Retinal pigment epithelial cell (primary cell): ENCODE results near the gene PRKACG.
A peak's percentile ranks its signal among the peaks of the same experiment; 100 is the strongest.

Experiments
- DNase-seq: peaks from one replicate; pipeline ENCODE4 v3.0.0-alpha.2; 2010; ENCODE audit warnings: low read depth
- H3K4me3 ChIP-seq: 2 replicates; pipeline ENCODE4 v1.5.1; 2011; ENCODE audit warnings: mild to moderate bottlenecking, low read length, control low read depth, moderate library complexity
- TF ChIP-seq, protein P1 (sequence below): conservative IDR thresholded peaks from 2 replicates; pipeline ENCODE4 v1.5.1; 2011; ENCODE audit warnings: low read depth, low read length, control low read depth, inconsistent platforms

PRKACG gene

DNA sequence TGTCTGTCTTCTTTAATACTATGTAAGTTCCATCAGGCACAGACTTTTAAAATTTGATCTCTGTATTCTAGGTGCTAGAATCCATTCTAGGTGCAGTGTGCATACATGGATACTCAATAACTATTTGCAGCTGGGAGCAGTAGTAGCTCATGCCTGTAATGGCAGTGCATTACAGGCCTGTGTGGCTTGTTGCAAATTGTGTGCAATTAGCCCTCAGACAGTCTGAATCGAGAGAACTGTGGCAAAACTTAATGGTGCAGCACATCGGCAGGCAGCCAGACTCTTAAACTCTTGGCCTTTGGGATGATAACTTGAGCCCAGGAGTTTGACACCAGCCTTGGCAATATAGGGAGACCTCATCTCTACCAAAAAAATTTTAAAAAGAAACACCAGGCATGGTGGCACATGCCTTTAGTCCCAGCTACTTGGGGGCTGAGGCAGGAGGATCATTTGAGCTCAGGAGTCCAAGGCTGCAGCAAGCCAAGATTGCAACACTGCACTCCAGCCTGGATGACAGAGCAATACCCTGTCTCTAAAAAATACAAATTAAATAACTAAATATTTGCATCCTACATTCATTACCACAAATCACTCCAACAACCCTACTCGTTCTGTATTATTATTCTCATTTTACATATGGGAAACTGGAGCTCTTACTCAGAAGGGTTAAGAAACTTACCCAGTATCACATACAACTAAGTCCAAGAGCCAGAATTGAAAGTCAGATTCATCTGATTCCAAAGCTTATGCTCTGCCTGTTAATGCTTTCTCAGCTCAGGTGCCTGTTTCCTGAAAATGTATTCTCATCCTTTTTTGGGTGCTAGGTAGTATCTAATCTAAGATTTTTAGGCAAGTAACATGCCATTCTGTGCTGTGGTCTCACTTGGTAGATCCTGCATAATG is 30.1 kb downstream of the PRKACG start:
- DNase-seq, result no peak
- TF ChIP-seq, protein P1, sequence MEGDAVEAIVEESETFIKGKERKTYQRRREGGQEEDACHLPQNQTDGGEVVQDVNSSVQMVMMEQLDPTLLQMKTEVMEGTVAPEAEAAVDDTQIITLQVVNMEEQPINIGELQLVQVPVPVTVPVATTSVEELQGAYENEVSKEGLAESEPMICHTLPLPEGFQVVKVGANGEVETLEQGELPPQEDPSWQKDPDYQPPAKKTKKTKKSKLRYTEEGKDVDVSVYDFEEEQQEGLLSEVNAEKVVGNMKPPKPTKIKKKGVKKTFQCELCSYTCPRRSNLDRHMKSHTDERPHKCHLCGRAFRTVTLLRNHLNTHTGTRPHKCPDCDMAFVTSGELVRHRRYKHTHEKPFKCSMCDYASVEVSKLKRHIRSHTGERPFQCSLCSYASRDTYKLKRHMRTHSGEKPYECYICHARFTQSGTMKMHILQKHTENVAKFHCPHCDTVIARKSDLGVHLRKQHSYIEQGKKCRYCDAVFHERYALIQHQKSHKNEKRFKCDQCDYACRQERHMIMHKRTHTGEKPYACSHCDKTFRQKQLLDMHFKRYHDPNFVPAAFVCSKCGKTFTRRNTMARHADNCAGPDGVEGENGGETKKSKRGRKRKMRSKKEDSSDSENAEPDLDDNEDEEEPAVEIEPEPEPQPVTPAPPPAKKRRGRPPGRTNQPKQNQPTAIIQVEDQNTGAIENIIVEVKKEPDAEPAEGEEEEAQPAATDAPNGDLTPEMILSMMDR, result no peak
- H3K4me3 ChIP-seq, result no peak overlapping the region

DNA sequence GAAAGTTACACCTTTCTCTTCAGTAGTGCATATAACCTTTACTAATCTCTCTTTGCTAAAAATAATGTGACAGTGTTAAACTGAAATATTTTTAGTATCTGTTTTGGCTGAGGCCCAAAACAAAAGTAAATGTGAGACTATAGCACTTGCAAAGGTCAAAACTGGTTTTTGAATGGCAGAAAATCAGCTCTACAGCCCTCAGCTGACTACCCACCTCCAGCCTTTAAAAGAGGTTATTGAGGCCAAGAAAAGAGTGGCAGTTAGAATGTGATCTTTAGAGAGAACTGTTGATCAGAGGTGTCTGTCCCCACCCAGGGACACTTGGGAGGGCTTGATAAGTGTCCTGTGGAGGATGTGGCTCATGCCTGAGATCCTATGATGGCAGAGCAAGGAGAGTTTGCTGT is 30.9 kb downstream of the PRKACG start:
- H3K4me3 ChIP-seq, result no peak overlapping the region
- DNase-seq, result no peak
- TF ChIP-seq, protein P1, result no peak

DNA sequence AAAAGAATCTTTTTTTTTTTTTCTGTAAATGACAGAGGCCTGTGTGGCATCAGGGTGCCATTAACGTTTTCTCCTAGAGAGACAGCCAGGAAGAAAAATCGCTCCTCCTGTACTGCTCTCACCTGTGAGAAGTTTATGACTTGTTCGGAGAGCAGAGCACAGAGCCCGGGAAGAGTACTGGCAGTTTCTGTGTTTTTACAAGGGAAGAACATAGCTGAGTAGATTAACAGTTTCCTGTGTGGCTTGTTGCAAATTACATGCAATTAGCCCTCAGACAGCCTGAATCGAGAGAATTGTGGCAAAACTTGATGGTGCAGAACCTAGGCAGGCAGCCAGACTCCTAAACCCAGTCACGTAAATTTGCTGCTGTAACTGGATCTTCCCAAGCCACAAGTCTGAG is 32.1 kb downstream of the PRKACG start:
- H3K4me3 ChIP-seq, result no peak overlapping the region
- DNase-seq, result peak; percentile 89
- TF ChIP-seq, protein P1, result no peak

DNA sequence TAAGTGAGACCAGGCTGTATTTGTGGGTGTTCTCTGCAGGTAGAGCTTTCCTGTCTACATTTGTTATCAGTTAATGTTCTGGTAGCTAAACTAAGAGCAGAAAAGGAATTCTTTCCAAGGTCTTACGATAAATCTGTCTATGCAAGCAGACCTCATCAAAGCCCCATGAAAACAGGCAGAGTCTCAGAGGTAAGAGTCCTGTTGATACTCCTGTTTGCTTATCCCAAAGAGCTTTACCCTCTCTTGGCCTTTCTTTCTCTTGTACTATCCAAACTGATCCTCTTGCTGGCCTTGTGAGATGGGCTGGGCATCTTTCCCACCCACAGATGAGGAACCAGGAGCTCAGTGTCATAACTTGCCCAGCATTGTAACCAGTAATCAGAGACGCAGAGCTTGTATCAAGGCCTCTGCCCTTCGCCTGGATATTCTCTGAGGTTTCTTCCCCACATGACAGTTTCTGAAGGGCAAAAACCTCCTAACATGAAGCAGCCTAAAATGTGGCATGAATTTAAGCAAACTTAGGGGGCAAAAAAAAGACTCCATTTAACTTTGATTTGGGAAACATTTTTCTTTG is 33.5 kb downstream of the PRKACG start:
- TF ChIP-seq, protein P1, result no peak

DNA sequence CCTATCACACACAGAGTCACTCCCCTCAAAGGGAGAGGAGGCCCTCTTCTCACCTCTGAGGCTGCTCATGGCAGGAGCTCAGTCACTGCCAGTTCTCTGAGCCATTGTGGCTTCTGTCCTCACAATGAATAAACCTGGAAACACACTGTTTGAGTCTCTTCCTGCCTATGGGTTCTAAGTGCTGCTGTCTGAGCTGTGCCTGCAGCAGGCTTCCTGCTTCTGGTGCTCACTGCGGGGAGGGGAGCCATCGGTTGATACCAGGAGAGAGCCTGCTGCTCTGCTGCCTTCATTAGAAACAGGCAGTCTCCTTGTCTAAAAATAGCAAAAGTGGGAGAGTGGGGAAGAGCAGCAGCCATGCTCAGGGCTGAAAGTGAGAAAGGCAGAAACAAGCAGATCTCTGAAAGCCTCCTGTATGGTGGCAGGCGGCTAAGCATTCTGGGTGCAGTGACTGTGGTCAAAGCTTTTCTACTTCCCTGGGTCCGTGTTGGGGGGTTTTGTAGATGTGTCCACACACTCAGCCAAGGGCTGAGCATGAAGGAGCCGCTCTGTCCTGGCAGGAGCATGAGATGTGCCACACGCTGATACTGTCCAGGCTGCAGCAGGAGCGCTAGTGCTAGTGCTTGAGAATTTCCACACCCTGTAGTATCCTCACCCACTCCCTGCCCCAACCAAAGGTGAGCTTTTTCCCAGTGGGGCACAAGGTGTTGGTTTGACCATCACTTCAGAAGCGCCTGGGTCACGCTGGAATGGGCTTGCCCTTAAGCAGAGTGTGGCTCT is 34.2 kb downstream of the PRKACG start:
- H3K4me3 ChIP-seq, result no peak overlapping the region
- TF ChIP-seq, protein P1, result no peak
- DNase-seq, result no peak

More for the DNA sequence above, 33.5 kb downstream of the PRKACG start:
- DNase-seq, result no peak
- H3K4me3 ChIP-seq, result no peak overlapping the region

DNA sequence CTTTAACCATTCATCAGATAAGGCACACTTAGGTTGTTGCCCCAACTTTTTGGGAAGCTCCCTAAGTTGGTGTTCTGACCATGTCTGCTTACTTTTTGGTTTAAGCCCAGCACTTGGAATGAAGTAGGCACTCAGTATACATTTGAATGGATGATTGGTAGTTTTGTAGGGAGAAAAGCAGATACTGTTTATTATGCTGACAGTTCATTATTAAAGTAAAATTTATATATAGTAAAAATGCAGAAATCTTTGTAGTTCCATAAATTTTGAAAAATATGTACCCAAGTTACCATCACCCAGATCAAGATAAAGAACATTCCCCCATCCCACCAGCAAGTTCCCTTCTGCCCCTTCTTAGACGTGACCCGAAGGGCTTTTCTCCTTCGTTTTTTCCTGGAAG is 35.4 kb downstream of the PRKACG start:
- TF ChIP-seq, protein P1, result no peak
- DNase-seq, result no peak
- H3K4me3 ChIP-seq, result no peak overlapping the region
